Aortic smooth muscle cell (primary cell): ENCODE results near the gene CUBN. TPM values are rescaled to one million over a fixed set of nuclear protein-coding genes. Genes with fewer than 3 reads are reported as not detected.

Experiments
- total RNA-seq: library from RNA; depleted of rRNA; stranded (reverse); fragments of >200 nt; gene quantifications from 2 replicates; pipeline ENCODE4 v1.2.3, GENCODE V29; 2014

The CUBN gene
- 2.2 and 2.4 TPM in 2 replicates for total RNA-seq

GRCh38 chr10:17129741-17130140 is at the start of gene CUBN:
TSS of gene CUBN (minus strand) at chr10:17129811. CDS start at chr10:17129765, 46 bp downstream.

GRCh38 chr10:16817125-16818019 is 312.2 kb downstream of the CUBN start, which contains the start of gene RSU1:
TSS of gene RSU1 (minus strand) at chr10:16817424. CDS start at chr10:16817081, 343 bp downstream.

Other genes starting within 250 kb of the CUBN start
- gene TRDMT1, start 71.9 kb upstream of the CUBN start, total RNA-seq = 7.1 and 9.2 TPM in 2 replicates
- gene VIM, start 98.4 kb upstream of the CUBN start, total RNA-seq = 7,111 and 10,032 TPM in 2 replicates